Mucosa of descending colon (tissue), 3 donors: Measurements from ENCODE around the gene MAZ. TPM values are rescaled to one million over a fixed set of nuclear protein-coding genes. Genes with fewer than 3 reads are reported as not detected.
A peak's percentile ranks its signal among the peaks of the same experiment; 100 is the strongest.

Experiments
- ATAC-seq: fragments of 200-7000 bp; cut with Tn5 transposase; one replicate; pipeline ENCODE4 v1.9.1; 2020; ENCODE audit warnings: mild to moderate bottlenecking, moderate library complexity
- DNase-seq, 3 donors: peaks; one replicate each; pipeline ENCODE4 v3.0.0-alpha.2; 2020
- H3K36me3 ChIP-seq: fragments of 200-600 bp; one replicate; pipeline ENCODE4 v1.8.0; 2021; ENCODE audit warnings: low read depth, mild to moderate bottlenecking
- H3K4me1 ChIP-seq: fragments of 200-600 bp; one replicate; pipeline ENCODE4 v1.8.0; 2021; ENCODE audit warnings: low read depth, mild to moderate bottlenecking
- H3K4me3 ChIP-seq: fragments of 200-600 bp; one replicate; pipeline ENCODE4 v1.8.0; 2021; ENCODE audit warnings: mild to moderate bottlenecking
- H3K9me3 ChIP-seq: fragments of 200-600 bp; one replicate; pipeline ENCODE4 v1.8.0; 2021; ENCODE audit warnings: mild to moderate bottlenecking
- intact Hi-C, 2 donors: fragments of 100-400 bp; cut with DNase I in 1 of 2; cut with micrococcal nuclease in 1 of 2; formaldehyde crosslinking; loops; one replicate each; pipeline versions ENCODE4 v1.11.0 to v1.11.1; 2022; cut with DNase I, micrococcal nuclease
- total RNA-seq, 3 donors: library from RNA; stranded (reverse); fragmentation: NEBNext Ultra II Directional in 2 of 3; extraction: Animal tissue kit (Norgen Biotek cat#: 25700) in 2 of 3; gene quantifications; one replicate each; pipeline versions ENCODE4 v1.2.1 to v1.2.4, GENCODE V29; 2021 to 2023
- TF ChIP-seq, protein P1 (sequence below): fragments of 200-600 bp; IDR thresholded peaks from one replicate; pipeline ENCODE4 v1.8.0; 2022; ENCODE audit warnings: antibody characterized with exemption, mild to moderate bottlenecking
- donor health status: DM: no; HTN: no; CAD: no; lungs with moderate emphysema.
- donor health status: DM: no; HTN: no; CAD: no.
- donor health status: DM: no; HTN: yes; CAD: no.

Gene MAZ
- total RNA-seq, 3 donors from 2014 or later = 224 to 415 (median 225) TPM

DNA sequence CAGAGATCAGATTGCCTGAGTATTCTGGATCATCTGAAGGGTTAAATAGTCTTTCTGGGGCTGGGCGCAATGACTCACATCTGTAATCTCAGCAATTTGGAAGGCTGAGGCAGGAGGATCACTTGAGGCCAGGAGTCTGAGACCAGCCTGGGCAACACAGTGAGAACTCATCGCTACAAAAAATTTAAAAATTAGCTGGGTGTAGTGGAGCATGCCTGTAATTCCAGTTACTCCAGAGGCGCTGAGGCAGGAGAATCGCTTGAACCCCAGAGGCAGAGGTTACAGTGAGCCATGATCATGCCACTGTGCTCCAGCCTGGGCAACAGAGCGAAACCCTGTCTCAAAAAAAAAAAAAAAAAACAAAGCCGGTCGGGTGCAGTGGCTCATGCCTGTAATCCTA lies 29.6 kb downstream of the MAZ start:
- no peaks in the 10 kb centered on the region for H3K4me1 ChIP-seq
- intact Hi-C loops = no loop called here
- DNase-seq (no peak), ATAC-seq (no peak)
- no peak overlapping the region for H3K4me3 ChIP-seq
- TF ChIP-seq, protein P1, sequence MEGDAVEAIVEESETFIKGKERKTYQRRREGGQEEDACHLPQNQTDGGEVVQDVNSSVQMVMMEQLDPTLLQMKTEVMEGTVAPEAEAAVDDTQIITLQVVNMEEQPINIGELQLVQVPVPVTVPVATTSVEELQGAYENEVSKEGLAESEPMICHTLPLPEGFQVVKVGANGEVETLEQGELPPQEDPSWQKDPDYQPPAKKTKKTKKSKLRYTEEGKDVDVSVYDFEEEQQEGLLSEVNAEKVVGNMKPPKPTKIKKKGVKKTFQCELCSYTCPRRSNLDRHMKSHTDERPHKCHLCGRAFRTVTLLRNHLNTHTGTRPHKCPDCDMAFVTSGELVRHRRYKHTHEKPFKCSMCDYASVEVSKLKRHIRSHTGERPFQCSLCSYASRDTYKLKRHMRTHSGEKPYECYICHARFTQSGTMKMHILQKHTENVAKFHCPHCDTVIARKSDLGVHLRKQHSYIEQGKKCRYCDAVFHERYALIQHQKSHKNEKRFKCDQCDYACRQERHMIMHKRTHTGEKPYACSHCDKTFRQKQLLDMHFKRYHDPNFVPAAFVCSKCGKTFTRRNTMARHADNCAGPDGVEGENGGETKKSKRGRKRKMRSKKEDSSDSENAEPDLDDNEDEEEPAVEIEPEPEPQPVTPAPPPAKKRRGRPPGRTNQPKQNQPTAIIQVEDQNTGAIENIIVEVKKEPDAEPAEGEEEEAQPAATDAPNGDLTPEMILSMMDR = no peak
- H3K36me3 ChIP-seq = peaks cover 29% of the 10 kb centered on the region
- no peaks in the 10 kb centered on the region for H3K9me3 ChIP-seq

DNA sequence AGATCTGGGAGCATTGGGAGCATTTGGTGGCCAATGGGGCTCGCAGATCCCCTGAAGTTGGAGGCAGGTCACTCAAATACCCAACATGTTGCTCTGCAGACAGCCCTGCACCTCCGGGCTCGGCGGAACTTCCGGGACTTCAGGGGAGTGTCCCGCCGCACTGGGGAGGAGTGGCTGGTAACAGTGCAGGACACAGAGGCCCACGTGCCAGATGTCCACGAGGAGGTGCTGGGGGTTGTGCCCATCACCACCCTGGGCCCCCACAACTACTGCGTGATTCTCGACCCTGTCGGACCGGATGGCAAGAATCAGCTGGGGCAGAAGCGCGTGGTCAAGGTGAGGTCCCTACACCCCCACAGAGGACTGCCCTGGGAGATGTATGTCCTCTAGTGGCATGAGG lies 30.3 kb downstream of the MAZ start:
- intact Hi-C loops = no loop called here
- Histone ChIP-seq H3K4me1 (no peaks in the 10 kb centered on the region), H3K9me3 (no peaks in the 10 kb centered on the region), H3K4me3 (no peak overlapping the region), H3K36me3 (peaks cover 33% of the 10 kb centered on the region)
- peak; percentile 12 for ATAC-seq
- TF ChIP-seq, protein P1 = no peak
- DNase-seq = no peak

DNA sequence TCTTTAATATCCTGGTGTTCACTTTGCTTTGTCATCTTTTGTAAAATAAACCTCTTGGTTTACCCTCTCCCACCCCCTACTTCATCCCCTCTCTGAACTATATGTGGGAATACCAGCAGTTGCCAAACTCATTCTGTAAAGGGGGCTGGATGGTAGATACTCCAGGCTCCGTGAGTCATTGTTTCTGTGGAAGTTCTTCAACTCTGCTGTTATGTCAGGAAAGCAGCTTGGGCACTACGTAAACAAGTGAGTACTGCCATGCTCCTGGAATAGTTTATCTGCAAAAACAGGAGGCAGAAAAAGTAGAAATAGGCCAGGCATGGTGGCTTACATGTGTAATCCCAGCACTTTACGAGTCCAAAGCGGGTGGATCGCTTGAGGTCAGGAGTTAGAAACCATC lies 31.5 kb downstream of the MAZ start:
- intact Hi-C loops = no loop called here

DNA sequence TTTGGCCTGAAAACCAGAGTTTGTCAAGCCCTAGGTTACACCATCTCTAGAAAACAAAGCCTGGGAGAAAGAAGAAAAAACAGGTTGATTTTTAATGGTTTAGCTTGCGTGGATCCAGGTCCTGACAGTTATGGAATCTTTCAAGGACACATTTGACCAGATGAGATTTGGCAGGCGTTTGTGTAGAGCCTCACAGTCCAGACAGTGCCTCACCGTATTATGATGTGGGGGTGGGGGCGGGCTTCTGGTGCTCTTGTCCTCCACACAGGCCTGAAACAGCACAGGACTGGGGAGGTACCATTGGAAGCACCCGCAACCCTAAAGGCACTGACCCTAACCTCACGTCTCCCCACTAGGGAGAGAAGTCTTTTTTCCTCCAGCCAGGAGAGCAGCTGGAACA lies 33.5 kb downstream of the MAZ start:
- intact Hi-C loops = no loop called here
- Histone ChIP-seq H3K4me1 (no peaks in the 10 kb centered on the region), H3K36me3 (peaks cover 42% of the 10 kb centered on the region), H3K4me3 (no peak overlapping the region), H3K9me3 (no peaks in the 10 kb centered on the region)
- TF ChIP-seq, protein P1 = no peak
- DNase-seq (no peak), ATAC-seq (no peak)

More for the DNA sequence above, 31.5 kb downstream of the MAZ start:
- H3K9me3 ChIP-seq = no peaks in the 10 kb centered on the region
- ATAC-seq (no peak), DNase-seq (no peak)
- peaks cover 42% of the 10 kb centered on the region for H3K36me3 ChIP-seq
- no peaks in the 10 kb centered on the region for H3K4me1 ChIP-seq
- TF ChIP-seq, protein P1 = no peak
- H3K4me3 ChIP-seq = no peak overlapping the region

DNA sequence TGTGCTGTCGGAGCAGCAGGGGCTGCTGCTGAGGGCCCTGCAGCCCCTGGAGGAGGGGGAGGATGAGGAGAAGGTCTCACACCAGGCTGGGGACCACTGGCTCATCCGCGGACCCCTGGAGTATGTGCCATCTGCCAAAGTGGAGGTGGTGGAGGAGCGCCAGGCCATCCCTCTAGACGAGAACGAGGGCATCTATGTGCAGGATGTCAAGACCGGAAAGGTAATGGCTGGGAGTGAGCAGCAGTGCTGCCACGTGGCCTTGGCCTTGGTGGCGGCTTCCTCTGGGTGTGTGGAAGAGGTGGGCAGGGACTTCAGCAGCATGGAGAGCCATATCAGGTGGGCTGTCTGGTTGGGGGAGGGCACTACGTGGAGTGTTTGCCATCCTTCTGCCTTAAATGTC lies 33.9 kb downstream of the MAZ start:
- intact Hi-C loops = no loop called here
- ATAC-seq = no peak
- peaks cover 46% of the 10 kb centered on the region for H3K36me3 ChIP-seq
- H3K9me3 ChIP-seq = no peaks in the 10 kb centered on the region
- H3K4me1 ChIP-seq = no peaks in the 10 kb centered on the region
- TF ChIP-seq, protein P1 = no peak
- H3K4me3 ChIP-seq = no peak overlapping the region
- DNase-seq = no peak

DNA sequence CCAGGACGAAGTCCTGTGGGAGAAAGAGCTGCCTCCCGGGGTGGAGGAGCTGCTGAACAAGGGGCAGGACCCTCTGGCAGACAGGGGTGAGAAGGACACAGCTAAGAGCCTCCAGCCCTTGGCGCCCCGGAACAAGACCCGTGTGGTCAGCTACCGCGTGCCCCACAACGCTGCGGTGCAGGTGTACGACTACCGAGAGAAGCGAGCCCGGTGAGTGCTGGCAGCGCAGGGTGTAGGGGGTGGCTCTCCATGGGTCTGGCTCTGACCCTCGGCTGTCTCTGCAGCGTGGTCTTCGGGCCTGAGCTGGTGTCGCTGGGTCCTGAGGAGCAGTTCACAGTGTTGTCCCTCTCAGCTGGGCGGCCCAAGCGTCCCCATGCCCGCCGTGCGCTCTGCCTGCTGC lies 35.3 kb downstream of the MAZ start:
- intact Hi-C loops = no loop called here
- ATAC-seq = no peak

More for the DNA sequence above, 35.3 kb downstream of the MAZ start:
- TF ChIP-seq, protein P1 = no peak
- no peak overlapping the region for H3K4me3 ChIP-seq
- peaks cover 49% of the 10 kb centered on the region for H3K36me3 ChIP-seq
- no peak for DNase-seq
- H3K9me3 ChIP-seq = no peaks in the 10 kb centered on the region
- no peaks in the 10 kb centered on the region for H3K4me1 ChIP-seq
